ENCODE measurements around the gene MSI2. TPM values are rescaled to one million over a fixed set of nuclear protein-coding genes. Genes with fewer than 3 reads are reported as not detected.

MSI2 gene
- total and polyA plus RNA-seq, 9 of the 15 experiments (the other 6 are each of a cell fraction or from before 2014, with no cell fraction given): 4.6 to 61.8 (median 42.4) TPM

DNA sequence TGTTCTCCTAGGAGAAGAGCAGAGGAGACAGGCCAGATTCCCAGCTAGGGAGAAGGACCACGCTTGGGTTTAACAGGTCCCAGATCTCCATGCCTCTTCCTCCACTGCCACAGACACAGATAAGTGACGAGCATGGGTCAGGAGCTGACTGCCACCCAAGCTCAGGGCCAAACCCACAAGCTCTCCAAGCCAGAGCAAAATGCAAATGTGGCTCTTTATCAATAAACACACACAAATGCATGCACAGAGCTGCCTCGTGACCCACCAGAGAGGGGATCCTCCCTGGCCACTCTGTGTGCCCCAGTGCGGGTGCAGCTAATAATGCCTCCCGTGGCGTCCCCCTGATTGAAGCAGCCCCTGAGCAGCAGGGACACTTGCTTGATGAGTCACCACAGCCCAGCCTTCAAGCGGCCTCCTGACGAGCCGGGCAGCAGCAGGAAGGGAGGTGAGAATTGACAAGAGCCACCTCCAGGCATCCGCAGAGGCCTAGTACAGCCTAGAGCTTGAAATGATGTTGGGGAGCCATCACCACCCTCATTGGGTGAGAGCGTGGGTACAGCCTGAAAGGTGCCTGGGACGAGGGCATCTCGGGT, 344.9 kb downstream of the MSI2 start:
- Histone ChIP-seq H3K9me1 (ENCODE audit: control insufficient read depth, insufficient read depth, low read length) (no peaks in the 10 kb centered on the region), H3K36me3 (ENCODE audit: control insufficient read depth, insufficient read depth, low read length) (peaks cover 10% of the 10 kb centered on the region; the same call in 2 of the 3 replicates), H3K4me2 (ENCODE audit: insufficient read depth, low read length) (no peak overlapping the region), H3K79me2 (ENCODE audit: control insufficient read depth, insufficient read depth, low read length) (no peaks in the 10 kb centered on the region), H4K20me1 (replicated peaks; ENCODE audit: control insufficient read depth, insufficient read depth, low read length) (no peaks in the 10 kb centered on the region), H3K4me3 (no peak overlapping the region), H3K9me3 (replicated peaks; ENCODE audit: control insufficient read depth, insufficient read depth, low read depth, low read length) (no peaks in the 10 kb centered on the region), H2AFZ (ENCODE audit: low read depth, low read length) (no peak overlapping the region), H3K4me1 (replicated peaks in 1 of 2; ENCODE audit: control insufficient read depth in 2 of 2, insufficient read depth in 2 of 2, low read length in 2 of 2) (peaks cover 0 to 4% of the 10 kb centered on the region in 2 experiments; a peak in 2 of 5 replicates), H3K9ac (ENCODE audit: insufficient read depth in 1 of 2, low read depth in 2 of 2, low read length in 2 of 2) (no peak overlapping the region), H3K27me3 (ENCODE audit: control insufficient read depth in 2 of 2, insufficient read depth in 2 of 2, low read length in 2 of 2) (no peaks in the 10 kb centered on the region), H3K27ac (ENCODE audit: extremely low read depth, low read depth, low read length) (no peak overlapping the region)
- ChIA-PET CTCF (ENCODE audit: low intra/inter-chr PET ratio) (no interaction called here), POLR2A (interaction anchor here (0.7 to 1.1 kb wide), 2 partner anchors 8 to 17 kb away, joined by 3 read pairs; no protein-coding TSS in a partner anchor)
- no peak for FAIRE-seq
- no peak for ATAC-seq
- in situ Hi-C loops (cut with MboI): no loop called here
- no peak for DNase-seq (ENCODE audit: extremely low read depth in 1 of 4, low spot score in 3 of 4)
- TF ChIP-seq, protein P1, sequence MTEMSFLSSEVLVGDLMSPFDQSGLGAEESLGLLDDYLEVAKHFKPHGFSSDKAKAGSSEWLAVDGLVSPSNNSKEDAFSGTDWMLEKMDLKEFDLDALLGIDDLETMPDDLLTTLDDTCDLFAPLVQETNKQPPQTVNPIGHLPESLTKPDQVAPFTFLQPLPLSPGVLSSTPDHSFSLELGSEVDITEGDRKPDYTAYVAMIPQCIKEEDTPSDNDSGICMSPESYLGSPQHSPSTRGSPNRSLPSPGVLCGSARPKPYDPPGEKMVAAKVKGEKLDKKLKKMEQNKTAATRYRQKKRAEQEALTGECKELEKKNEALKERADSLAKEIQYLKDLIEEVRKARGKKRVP (CRISPR knock-in tag; IDR thresholded peaks at IDR 0.05): no peak
- TF ChIP-seq POLR2A (conservative IDR thresholded peaks at IDR 0.05): no peak
- TF ChIP-seq, protein P2, sequence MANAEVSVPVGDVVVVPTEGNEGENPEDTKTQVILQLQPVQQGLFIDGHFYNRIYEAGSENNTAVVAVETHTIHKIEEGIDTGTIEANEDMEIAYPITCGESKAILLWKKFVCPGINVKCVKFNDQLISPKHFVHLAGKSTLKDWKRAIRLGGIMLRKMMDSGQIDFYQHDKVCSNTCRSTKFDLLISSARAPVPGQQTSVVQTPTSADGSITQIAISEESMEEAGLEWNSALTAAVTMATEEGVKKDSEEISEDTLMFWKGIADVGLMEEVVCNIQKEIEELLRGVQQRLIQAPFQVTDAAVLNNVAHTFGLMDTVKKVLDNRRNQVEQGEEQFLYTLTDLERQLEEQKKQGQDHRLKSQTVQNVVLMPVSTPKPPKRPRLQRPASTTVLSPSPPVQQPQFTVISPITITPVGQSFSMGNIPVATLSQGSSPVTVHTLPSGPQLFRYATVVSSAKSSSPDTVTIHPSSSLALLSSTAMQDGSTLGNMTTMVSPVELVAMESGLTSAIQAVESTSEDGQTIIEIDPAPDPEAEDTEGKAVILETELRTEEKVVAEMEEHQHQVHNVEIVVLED (CRISPR knock-in tag; IDR thresholded peaks at IDR 0.05): no peak
- TF ChIP-seq, protein P3, sequence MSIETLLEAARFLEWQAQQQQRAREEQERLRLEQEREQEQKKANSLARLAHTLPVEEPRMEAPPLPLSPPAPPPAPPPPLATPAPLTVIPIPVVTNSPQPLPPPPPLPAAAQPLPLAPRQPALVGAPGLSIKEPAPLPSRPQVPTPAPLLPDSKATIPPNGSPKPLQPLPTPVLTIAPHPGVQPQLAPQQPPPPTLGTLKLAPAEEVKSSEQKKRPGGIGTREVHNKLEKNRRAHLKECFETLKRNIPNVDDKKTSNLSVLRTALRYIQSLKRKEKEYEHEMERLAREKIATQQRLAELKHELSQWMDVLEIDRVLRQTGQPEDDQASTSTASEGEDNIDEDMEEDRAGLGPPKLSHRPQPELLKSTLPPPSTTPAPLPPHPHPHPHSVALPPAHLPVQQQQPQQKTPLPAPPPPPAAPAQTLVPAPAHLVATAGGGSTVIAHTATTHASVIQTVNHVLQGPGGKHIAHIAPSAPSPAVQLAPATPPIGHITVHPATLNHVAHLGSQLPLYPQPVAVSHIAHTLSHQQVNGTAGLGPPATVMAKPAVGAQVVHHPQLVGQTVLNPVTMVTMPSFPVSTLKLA (conservative IDR thresholded peaks at IDR 0.05): no peak
- intact Hi-C loops (cut with micrococcal nuclease): no loop called here
- WGBS (ENCODE audit: insufficient coverage, low coverage, missing lambda C conversion rate): 83% methylated on average over 13 of the region's 13 CpGs
- BruUV-seq (replicated peaks): no TSS peak

Data from K562 (cell line).